Stromal cell of bone marrow (primary cell): ENCODE data around the gene MFN2.

Source experiments
- DNase-seq: peaks from one replicate; pipeline ENCODE4 v3.0.0-alpha.2; 2012; ENCODE audit warnings: low read depth

MFN2 gene

GRCh38 chr1:12049616-12050015 lies 69.4 kb downstream of the MFN2 start:
- no peak for DNase-seq

- DNase-seq = no peak
These were observed 71.1 kb downstream of the MFN2 start for GRCh38 chr1:12051361-12051760.

GRCh38 chr1:12052008-12052573 lies 71.8 kb downstream of the MFN2 start:
- peak; percentile 83 for DNase-seq

GRCh38 chr1:12052997-12053686 lies 72.9 kb downstream of the MFN2 start:
- no peak for DNase-seq

GRCh38 chr1:12053752-12054548 lies 73.7 kb downstream of the MFN2 start:
- no peak for DNase-seq

- DNase-seq = no peak
These were observed 75.0 kb downstream of the MFN2 start for GRCh38 chr1:12055259-12055658.

GRCh38 chr1:12056331-12056841 lies 76.1 kb downstream of the MFN2 start:
- DNase-seq = no peak

GRCh38 chr1:12057382-12057781 lies 77.1 kb downstream of the MFN2 start:
- DNase-seq = no peak

GRCh38 chr1:12057940-12058687 lies 77.9 kb downstream of the MFN2 start:
- no peak for DNase-seq

- no peak for DNase-seq
These were observed 79.0 kb downstream of the MFN2 start for GRCh38 chr1:12059226-12059625.

- no peak for DNase-seq
These were observed 79.6 kb downstream of the MFN2 start for GRCh38 chr1:12059722-12060464.

- DNase-seq = no peak
These were observed 80.3 kb downstream of the MFN2 start for GRCh38 chr1:12060500-12060899.
